K562 (cell line): ENCODE measurements around the gene KRTAP1-1. TPM values are rescaled to one million over a fixed set of nuclear protein-coding genes. Genes with fewer than 3 reads are reported as not detected.

ENCODE experiments used
- ATAC-seq: fragments of 200-7000 bp; cut with Tn5 transposase; 3 replicates; pipeline ENCODE4 v1.9.1; 2020; ENCODE audit warnings: moderate library complexity
- BruUV-seq: library from RNA; stranded (reverse); fragments of 400-500 nt; replicated peaks from 2 replicates; lab custom pipeline; 2021; lab: Mats Ljungman, UMichigan
- CTCF ChIA-PET: fragments of 300-600 bp; formaldehyde crosslinking; extraction: SDS; loops from one replicate; lab custom pipeline; 2021; ENCODE audit warnings: low intra/inter-chr PET ratio; lab: Yijun Ruan, JAX
- POLR2A ChIA-PET: fragments of 300-600, 350-650 bp; sonication (Branson Sonifier 250); formaldehyde crosslinking; extraction: SDS; loops from one replicate; lab custom pipeline; 2021; ENCODE audit warnings: antibody characterized with exemption, inconsistent platforms; lab: Yijun Ruan, JAX
- DNase-seq, 4 experiments: peaks; one replicate each; pipeline versions ENCODE4 v3.0.0 to v3.0.0-alpha.2; 2011 to 2018; ENCODE audit warnings: low spot score in 3 of 4, mixed read lengths in 3 of 4; ENCODE audit errors: extremely low read depth in 1 of 4
- FAIRE-seq: peaks from 2 replicates; lab custom pipeline; 2011; peaks lifted over from hg19 to GRCh38; lab: Jason Lieb, UNC
- H2AFZ ChIP-seq: 2 replicates; pipeline ENCODE4 v1.6.0; 2011; ENCODE audit warnings: low read depth, low read length, control low read depth, inconsistent platforms
- H3K27ac ChIP-seq: fragments of 200-600 bp; 3 replicates; pipeline ENCODE4 v1.8.0; 2011; ENCODE audit warnings: low read depth, mild to moderate bottlenecking, control low read depth, inconsistent platforms, low read length, moderate library complexity, mixed read lengths; ENCODE audit errors: extremely low read depth
- H3K27me3 ChIP-seq, 2 experiments: fragments of 300-600 bp in 1 of 2; 2 replicates in 1 of 2; 3 replicates in 1 of 2; pipeline versions ENCODE4 v1.6.0 to v1.8.0; 2011; ENCODE audit warnings: inconsistent platforms in 2 of 2, low read length in 2 of 2, mild to moderate bottlenecking in 1 of 2, mixed read lengths in 1 of 2, moderate library complexity in 1 of 2; ENCODE audit not compliant: control insufficient read depth in 2 of 2, insufficient read depth in 2 of 2
- H3K36me3 ChIP-seq: fragments of 300-600 bp; 3 replicates; pipeline ENCODE4 v1.8.0; 2011; ENCODE audit warnings: mild to moderate bottlenecking, low read length, inconsistent platforms; ENCODE audit not compliant: control insufficient read depth, insufficient read depth
- H3K4me1 ChIP-seq, 2 experiments: fragments of 200-600 bp in 1 of 2; replicated peaks in 1 of 2; 2 replicates in 1 of 2; 3 replicates in 1 of 2; pipeline versions ENCODE4 v1.5.1 to v1.8.0; 2011; ENCODE audit warnings: inconsistent platforms in 2 of 2, low read length in 2 of 2, mild to moderate bottlenecking in 1 of 2, mixed read lengths in 1 of 2, moderate library complexity in 1 of 2; ENCODE audit not compliant: control insufficient read depth in 2 of 2, insufficient read depth in 2 of 2
- H3K4me2 ChIP-seq: 2 replicates; pipeline ENCODE4 v1.6.1; 2011; ENCODE audit warnings: low read length, control low read depth, inconsistent platforms, mixed read lengths; ENCODE audit not compliant: insufficient read depth
- H3K4me3 ChIP-seq: fragments of 200-600 bp; sonication (generic), shearing (Covaris generic); 2 replicates; pipeline ENCODE4 v1.5.1; 2016; ENCODE audit warnings: control low read depth, inconsistent platforms
- H3K79me2 ChIP-seq: fragments of 200-600 bp; 3 replicates; pipeline ENCODE4 v1.8.0; 2011; ENCODE audit warnings: low read length, inconsistent platforms; ENCODE audit not compliant: control insufficient read depth, insufficient read depth
- H3K9ac ChIP-seq, 2 experiments: 2 replicates each; pipeline versions ENCODE4 v1.6.0 to v1.6.1; 2011; ENCODE audit warnings: low read depth in 2 of 2, low read length in 2 of 2, control low read depth in 1 of 2, inconsistent platforms in 1 of 2, mild to moderate bottlenecking in 1 of 2, mixed read lengths in 1 of 2; ENCODE audit not compliant: insufficient read depth in 1 of 2
- H3K9me1 ChIP-seq: one replicate; pipeline ENCODE4 v1.6.0; 2011; ENCODE audit warnings: inconsistent platforms, mild to moderate bottlenecking, low read length, moderate library complexity; ENCODE audit not compliant: control insufficient read depth, insufficient read depth
- H3K9me3 ChIP-seq: replicated peaks from 2 replicates; pipeline ENCODE4 v1.5.1; 2011; ENCODE audit warnings: low read depth, low read length, inconsistent platforms; ENCODE audit not compliant: control insufficient read depth, insufficient read depth
- H4K20me1 ChIP-seq: replicated peaks from 2 replicates; pipeline ENCODE4 v1.6.1; 2011; ENCODE audit warnings: low read length, inconsistent platforms, mixed read lengths; ENCODE audit not compliant: control insufficient read depth, insufficient read depth
- CHD2 ChIP-seq: IDR thresholded peaks from 2 replicates; pipeline ENCODE4 v1.6.1; 2011; ENCODE audit warnings: low read depth, low read length
- HNRNPL ChIP-seq: fragments of 200-400 bp; formaldehyde crosslinking; IDR thresholded peaks from 2 replicates; pipeline ENCODE4 v1.6.1; 2017; ENCODE audit warnings: low read depth, mild to moderate bottlenecking, low read length
- KAT7 ChIP-seq: sonication (generic); formaldehyde crosslinking; IDR thresholded peaks from 2 replicates; pipeline ENCODE4 v1.8.0; 2022; ENCODE audit warnings: missing genetic modification reagents, mild to moderate bottlenecking, borderline replicate concordance
- MBD2 ChIP-seq: sonication (generic); IDR thresholded peaks from 2 replicates; pipeline ENCODE4 v1.6.1; 2016; ENCODE audit warnings: low read depth, borderline replicate concordance
- MITF ChIP-seq: IDR thresholded peaks from 2 replicates; pipeline ENCODE4 v1.6.1; 2014; ENCODE audit warnings: antibody characterized with exemption
- NBN ChIP-seq: fragments of 450-650 bp; IDR thresholded peaks from 2 replicates; pipeline ENCODE4 v1.6.1; 2016; ENCODE audit warnings: low read depth, mild to moderate bottlenecking
- NFIC ChIP-seq: fragments of 450-650 bp; IDR thresholded peaks from 2 replicates; pipeline ENCODE4 v1.6.1; 2017; ENCODE audit warnings: mild to moderate bottlenecking, inconsistent platforms
- NFRKB ChIP-seq: fragments of 450-650 bp; IDR thresholded peaks from 2 replicates; pipeline ENCODE4 v1.6.1; 2016; ENCODE audit warnings: low read depth
- PRMT5 ChIP-seq: sonication (generic); formaldehyde crosslinking; IDR thresholded peaks from 2 replicates; pipeline ENCODE4 v1.5.0; 2020; ENCODE audit warnings: missing genetic modification reagents
- SAP30 ChIP-seq: fragments of 200-600 bp; sonication (generic); IDR thresholded peaks from 2 replicates; pipeline ENCODE4 v1.6.1; 2012; ENCODE audit warnings: borderline replicate concordance, low read depth, mild to moderate bottlenecking, moderate library complexity, low read length, control low read depth, inconsistent platforms; ENCODE audit not compliant: insufficient read depth, poor library complexity, severe bottlenecking
- SRSF1 ChIP-seq: fragments of 200-400 bp; formaldehyde crosslinking; IDR thresholded peaks from 2 replicates; pipeline ENCODE4 v1.6.1; 2017; ENCODE audit warnings: mild to moderate bottlenecking, low read depth, low read length, moderate library complexity
- ZNF398 ChIP-seq: fragments of 250-450 bp; sonication (Bioruptor Pico); IDR thresholded peaks from 2 replicates; pipeline ENCODE4 v1.8.0; 2021; ENCODE audit warnings: moderate library complexity, mild to moderate bottlenecking, inconsistent platforms
- ZNF57 ChIP-seq: fragments of 450-650 bp; formaldehyde crosslinking; IDR thresholded peaks from 2 replicates; pipeline ENCODE4 v1.4.0; 2020; ENCODE audit warnings: mild to moderate bottlenecking, moderate library complexity
- ZNF699 ChIP-seq: fragments of 250-450 bp; sonication (Bioruptor Pico); IDR thresholded peaks from 2 replicates; pipeline ENCODE4 v1.8.0; 2021; ENCODE audit warnings: mild to moderate bottlenecking, moderate library complexity; ENCODE audit not compliant: insufficient replicate concordance
- WGBS: fragments of 100-300 bp; shearing (Covaris generic); methylation state at CpG from one replicate; pipeline ENCODE4 v1.1.6; 2016; ENCODE audit warnings: low coverage, mixed read lengths; ENCODE audit not compliant: insufficient coverage; ENCODE audit errors: missing lambda C conversion rate; 5-methylcytosine and 5-hydroxymethylcytosine counted together
- in situ Hi-C: fragments of 300-500 bp; cut with MboI; formaldehyde crosslinking; loops from 4 replicates; pipeline ENCODE4 v1.15.0; 2018; ENCODE audit warnings: inconsistent platforms, mixed read lengths
- intact Hi-C: fragments of 100-400 bp; cut with micrococcal nuclease; formaldehyde crosslinking; loops from 2 replicates; pipeline ENCODE4 v1.14.2; 2022
- polyA plus RNA-seq, 8 experiments: library from polyadenylated mRNA; depleted of rRNA in 4 of 8; stranded (reverse) in 5 of 8; unstranded in 3 of 8; fragments of >200 nt; fragmentation: Nextera tagmentation in 2 of 8; fragmentation: Illumina TruSeq in 1 of 8; extraction: Ambion mirVana in 2 of 8; extraction: Trizol in 1 of 8; gene quantifications; 2 replicates each; pipeline versions ENCODE4 v1.2.1 to v1.2.3, GENCODE V29; 2011 to 2014; ENCODE audit warnings: inconsistent platforms in 1 of 8, missing spikeins in 1 of 8
- total RNA-seq, 7 experiments: library from RNA; depleted of rRNA in 6 of 7; stranded (reverse); fragments of >200 nt in 6 of 7; fragmentation: Illumina TruSeq in 2 of 7; extraction: Trizol in 2 of 7; gene quantifications; 2 replicates each; pipeline versions ENCODE4 v1.2.1 to v1.2.3, GENCODE V29; 2011 to 2021; ENCODE audit warnings: low replicate concordance in 1 of 7
- TF ChIP-seq, protein P1 (sequence below): sonication (generic); formaldehyde crosslinking; IDR thresholded peaks from 2 replicates; pipeline ENCODE4 v1.8.1; 2023; ENCODE audit warnings: mild to moderate bottlenecking, missing genetic modification reagents

Gene KRTAP1-1
- total and polyA plus RNA-seq, 9 of the 15 experiments (the other 6 are each of a cell fraction or from before 2014, with no cell fraction given) = not detected

- Histone ChIP-seq H3K27me3 (peaks cover 0 to 5% of the 10 kb centered on the region in 2 experiments; a peak in 2 of 5 replicates), H3K79me2 (no peaks in the 10 kb centered on the region), H3K4me3 (no peak overlapping the region), H2AFZ (no peak overlapping the region), H3K9me1 (no peaks in the 10 kb centered on the region), H3K9ac (no peak overlapping the region), H3K36me3 (no peaks in the 10 kb centered on the region), H3K27ac (no peak overlapping the region), H3K4me1 (no peaks in the 10 kb centered on the region), H3K9me3 (no peaks in the 10 kb centered on the region), H4K20me1 (no peaks in the 10 kb centered on the region), H3K4me2 (no peak overlapping the region)
- 0% methylated on average over 1 of the region's 1 CpG for WGBS
- BruUV-seq = no TSS peak
- DNase-seq (no peak), FAIRE-seq (no peak), ATAC-seq (no peak)
- intact Hi-C loops (no loop called here), in situ Hi-C loops (no loop called here)
- POLR2A ChIA-PET = interaction anchor here (0.9 to 2.0 kb wide), 3 partner anchors 8 to 15 kb away, joined by 3 to 8 read pairs (median 3); partner anchors contain the start of gene KRT40
- CTCF ChIA-PET = no interaction called here
- no peak for TF ChIP-seq SRSF1
- TF ChIP-seq MITF = no peak
- no peak for TF ChIP-seq ZNF398 (CRISPR knock-in tag)
- no peak for TF ChIP-seq ZNF699 (CRISPR knock-in tag)
- TF ChIP-seq MBD2 = no peak
- no peak for TF ChIP-seq HNRNPL
- no peak for TF ChIP-seq KAT7 (CRISPR knock-in tag)
- TF ChIP-seq NFRKB = no peak
- no peak for TF ChIP-seq NBN
- no peak for TF ChIP-seq SAP30
- no peak for TF ChIP-seq ZNF57
- TF ChIP-seq, protein P1, sequence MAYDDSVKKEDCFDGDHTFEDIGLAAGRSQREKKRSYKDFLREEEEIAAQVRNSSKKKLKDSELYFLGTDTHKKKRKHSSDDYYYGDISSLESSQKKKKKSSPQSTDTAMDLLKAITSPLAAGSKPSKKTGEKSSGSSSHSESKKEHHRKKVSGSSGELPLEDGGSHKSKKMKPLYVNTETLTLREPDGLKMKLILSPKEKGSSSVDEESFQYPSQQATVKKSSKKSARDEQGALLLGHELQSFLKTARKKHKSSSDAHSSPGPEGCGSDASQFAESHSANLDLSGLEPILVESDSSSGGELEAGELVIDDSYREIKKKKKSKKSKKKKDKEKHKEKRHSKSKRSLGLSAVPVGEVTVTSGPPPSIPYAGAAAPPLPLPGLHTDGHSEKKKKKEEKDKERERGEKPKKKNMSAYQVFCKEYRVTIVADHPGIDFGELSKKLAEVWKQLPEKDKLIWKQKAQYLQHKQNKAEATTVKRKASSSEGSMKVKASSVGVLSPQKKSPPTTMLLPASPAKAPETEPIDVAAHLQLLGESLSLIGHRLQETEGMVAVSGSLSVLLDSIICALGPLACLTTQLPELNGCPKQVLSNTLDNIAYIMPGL (CRISPR knock-in tag) = no peak
- no peak for TF ChIP-seq PRMT5 (CRISPR knock-in tag)
- TF ChIP-seq CHD2 = no peak
- no peak for TF ChIP-seq NFIC
- TF ChIP-seq, all 486 proteins: peak for 0
Observed at GRCh38 chr17:40995116-40995515, 46.1 kb downstream of the KRTAP1-1 start.
